Hematopoietic multipotent progenitor cell treated with erythropoietin and hydrocortisone succinate and interleukin-3 and kit ligand, for 15 days (in vitro differentiated cells): Measurements from ENCODE around the gene RNPEPL1.
"Not testable (repeated sequence)": the region's sequence is repeated elsewhere in the genome, so short reads cannot be mapped to it uniquely, and the experiment has no call there.

Experiments
- DNase-seq: peaks from one replicate; pipeline ENCODE4 v3.0.0-alpha.2; 2015; ENCODE audit warnings: low spot score

Gene RNPEPL1

DNA sequence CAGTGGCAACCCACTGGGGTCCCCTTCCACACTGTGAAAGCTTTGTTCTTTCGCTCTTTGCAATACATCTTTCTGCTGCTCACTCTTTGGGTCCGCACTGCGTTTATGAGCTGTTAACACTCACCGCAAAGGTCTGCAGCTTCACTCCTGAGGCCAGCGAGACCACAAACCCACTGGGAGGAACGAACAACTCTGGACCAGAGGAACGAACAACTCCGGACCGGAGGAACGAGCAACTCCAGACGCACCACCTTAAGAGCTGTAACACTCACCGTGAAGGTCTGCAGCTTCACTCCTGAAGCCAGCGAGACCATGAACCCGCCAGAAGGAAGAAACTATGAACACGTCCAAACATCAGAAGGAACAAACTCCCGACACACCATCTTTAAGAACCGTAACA is 29.2 kb upstream of the RNPEPL1 start:
- not testable (repeated sequence) for DNase-seq

DNA sequence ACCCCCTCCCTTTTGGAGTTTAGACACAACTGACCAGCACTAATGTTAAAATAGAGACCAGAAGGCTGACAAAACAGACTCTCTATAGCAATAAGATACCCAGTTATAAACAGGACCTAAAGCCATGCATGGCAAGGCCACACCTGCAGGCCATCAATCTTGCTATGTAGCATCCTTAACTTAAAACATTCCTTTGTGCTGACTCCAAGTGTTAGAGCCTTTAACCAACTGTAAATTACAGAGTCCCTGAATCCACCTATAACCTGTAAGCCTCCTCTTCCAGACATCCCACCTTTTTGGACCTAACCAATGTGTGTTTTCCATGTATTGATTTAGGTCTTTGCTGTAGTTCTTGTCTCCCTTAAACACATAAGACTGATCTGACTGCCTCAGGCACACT is 28.4 kb upstream of the RNPEPL1 start:
- no peak for DNase-seq

DNA sequence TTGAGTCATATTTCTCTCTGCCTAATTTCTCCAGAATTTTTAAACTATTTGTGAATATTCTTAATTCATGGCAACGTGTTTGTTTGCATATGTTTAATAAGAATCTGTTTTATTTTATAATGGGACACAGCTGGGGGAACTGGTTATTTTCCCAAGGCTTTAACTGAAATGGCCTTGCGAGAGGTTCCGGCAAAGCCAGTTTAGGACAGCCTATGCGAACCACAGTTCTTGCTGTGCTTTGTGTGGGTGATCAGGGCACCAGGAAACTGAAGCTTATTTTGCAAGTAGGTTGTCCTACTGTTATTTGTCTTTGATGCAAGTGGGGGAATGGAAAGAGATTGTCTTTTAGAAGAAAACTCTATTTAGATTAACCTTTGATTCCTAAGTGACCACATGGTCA is 17.0 kb upstream of the RNPEPL1 start:
- DNase-seq, result no peak

DNA sequence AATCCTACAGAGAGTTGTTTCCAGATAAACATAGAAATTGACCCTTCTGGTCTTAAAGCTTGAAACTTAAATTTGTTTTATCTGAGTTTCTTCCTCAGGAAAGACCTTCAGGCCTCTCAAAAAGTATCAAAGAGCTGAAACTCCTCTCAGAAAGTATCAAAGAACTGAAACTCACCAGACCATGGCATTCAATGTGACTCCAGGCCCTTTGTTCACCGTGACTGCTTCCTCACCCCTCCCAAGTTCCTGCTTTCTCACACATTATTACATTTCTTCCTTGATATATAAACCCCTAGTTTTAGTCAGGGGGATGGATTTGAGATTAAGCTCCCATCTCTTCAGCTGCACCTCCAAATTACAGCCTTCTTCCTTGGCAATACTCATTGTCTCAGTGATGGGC is 16.5 kb upstream of the RNPEPL1 start:
- no peak for DNase-seq

DNA sequence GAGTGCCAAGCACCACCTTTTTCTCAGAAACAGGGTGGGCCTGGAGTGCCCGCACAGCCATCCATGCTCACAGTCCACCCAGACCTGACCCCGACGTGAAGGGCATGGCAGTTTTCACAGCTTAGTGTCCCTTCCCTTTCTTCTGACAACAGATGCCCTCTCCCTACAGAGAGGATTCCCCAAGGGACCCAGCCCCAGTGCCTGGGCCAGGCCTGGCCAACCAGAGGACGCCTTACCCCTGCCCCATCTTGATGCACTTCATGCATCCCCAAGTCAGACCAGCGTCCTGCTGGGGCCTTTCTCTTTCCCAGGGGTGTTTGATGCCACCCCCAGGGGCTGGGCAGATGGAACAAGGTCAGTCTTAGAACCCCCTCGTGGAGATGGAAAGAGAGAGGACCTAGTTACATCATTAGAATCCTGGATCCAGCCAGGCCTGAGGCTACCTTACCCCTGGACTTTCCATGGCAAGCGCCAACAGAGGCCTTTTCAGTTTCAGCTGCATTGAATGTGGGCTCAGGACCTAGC is 14.3 kb upstream of the RNPEPL1 start:
- DNase-seq, result no peak

DNA sequence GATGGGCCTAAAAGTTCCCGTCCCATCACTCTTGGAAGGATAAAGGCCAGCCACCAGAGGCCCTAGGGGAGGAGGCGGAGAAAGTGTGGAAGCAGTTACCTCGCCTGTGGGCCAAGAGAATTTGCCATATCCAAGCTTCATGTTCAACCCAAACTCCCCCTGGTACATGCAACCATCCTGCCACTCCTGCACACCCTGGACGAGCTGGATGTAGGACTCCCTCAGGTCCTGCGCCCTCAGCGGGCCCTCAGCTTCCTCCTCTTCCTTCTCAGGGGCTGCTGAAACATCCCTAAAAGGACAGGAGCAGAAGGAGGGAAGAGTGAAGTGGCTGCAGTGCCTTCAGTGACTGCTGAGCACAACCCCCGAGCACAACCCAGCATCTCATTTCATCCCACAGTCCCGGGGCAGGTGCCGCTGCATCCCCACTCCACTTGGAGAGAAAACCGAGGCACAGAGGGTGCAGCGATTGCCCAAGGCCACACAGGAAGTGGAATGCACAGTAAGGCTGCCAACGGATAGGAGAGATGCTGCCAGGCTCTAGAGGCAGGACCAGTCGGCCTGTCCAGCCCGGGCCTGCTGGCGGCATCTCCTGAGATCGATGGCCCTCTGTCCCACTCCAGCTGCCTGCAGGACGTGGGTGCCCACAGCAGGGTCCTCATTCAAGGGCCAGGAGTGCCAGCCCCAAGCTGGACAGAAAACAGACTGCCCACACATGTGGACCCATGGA is 13.4 kb upstream of the RNPEPL1 start:
- DNase-seq, result no peak

DNA sequence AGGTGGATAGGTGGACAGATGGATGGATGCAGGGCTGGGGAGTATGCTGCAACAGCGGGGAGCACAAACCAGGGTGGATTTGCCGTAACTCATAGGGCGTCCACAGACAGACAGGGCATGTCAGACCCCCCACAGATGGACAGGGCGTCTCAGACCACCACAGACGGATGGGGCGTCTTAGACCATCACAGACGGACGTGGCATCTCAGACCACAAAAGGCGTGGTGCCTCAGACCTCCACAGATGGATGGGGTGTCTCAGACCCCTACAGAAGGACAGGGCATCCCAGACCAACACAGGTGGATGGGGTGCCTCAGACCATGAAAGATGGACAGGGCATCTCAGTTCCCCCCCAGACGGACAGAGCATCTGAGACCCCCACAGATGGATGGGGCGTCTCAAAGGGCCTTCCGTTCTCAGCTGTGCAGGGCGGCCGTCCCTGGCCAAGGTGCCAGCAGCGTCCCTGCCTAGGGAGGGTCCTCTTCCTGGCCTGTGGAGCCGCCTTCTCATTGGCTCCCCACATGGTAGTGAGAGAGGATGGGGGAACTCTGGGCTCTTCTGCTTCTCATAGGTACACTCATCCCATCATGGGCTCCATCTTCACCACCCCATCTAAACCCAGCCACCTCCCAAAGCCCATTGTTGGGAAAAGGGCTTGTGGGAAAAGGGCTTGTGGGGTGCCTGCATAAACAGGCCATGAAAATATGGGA is 12.6 kb upstream of the RNPEPL1 start:
- DNase-seq, result no peak

DNA sequence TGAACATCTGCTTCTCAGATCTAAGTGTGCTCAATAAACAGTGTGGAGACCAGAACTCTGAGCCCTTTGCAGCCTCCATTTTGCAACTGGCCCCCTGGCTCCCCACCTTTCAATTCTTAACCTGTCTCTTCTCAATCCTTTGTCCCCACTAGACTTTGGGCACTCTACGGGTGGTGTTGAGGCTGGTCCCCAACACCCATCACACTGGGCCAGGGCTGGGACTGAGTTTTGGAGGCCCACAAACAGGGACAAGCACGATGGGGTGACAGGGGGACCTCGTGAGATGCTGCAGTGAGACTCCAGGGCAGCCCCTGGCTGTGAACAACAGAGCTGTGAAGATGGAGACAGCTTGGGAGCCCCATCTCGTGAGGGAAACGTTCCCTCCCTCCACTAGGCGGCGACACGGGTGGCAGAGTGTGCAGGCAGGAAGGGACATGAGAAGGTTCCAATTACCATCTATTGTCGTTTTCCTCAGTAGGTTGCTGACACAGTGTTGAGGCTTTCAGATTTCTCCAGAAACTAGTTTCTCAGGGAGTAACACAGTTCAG is 11.7 kb upstream of the RNPEPL1 start:
- peak; percentile 78 for DNase-seq

DNA sequence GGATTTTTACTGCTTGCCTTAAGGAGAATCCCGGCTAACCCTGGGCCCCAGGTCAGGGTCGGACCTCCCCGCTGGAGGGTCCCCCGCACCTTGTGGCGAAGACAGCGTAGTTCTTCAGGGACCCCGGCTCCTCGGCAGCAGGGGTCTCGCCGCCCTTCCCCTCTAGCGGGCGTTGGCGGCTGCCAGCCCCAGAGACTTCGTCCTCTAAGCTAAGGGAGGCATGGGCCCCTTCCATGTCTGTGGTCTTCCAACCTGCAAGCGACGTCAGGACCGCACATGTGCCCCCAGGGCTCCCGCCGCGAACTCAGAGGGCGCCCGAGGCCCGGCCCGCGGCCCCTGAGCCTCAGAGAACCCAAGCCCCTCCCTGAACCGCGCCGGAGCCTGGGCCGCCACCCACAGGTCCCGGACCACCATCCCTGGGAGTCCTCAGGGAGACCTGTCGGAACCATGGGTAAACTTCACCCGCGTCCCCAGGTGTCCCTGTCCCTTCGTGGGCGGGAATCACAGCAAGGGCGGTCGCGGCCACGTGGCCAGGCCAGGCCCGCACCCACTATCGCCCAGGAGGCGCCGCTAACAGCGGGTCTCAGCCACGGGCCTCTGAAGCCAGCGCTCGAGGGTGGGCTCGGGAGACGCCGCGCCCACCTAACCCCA is 11.1 kb upstream of the RNPEPL1 start:
- DNase-seq, result no peak

DNA sequence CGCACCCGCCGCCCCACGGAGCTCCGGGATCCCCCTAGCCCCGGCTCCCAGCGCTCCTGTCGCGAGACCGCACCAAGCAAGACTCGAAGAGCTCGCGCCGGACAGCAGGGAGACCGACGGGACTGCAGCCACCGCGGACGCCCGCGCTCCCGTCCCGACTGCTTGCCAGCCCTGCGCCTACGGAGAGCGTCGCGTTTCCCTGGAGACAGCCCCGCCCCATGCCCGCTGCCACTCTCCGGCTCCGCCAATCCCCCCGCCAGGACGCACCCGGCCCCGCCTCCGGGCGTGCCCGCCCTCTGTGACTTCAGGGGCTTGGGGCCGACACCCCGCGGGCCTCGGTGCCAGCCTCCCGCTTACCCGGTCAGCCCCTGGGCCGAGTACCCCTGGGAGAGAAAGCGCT is 10.5 kb upstream of the RNPEPL1 start, which contains the start of gene ANKMY1:
TSS of gene ANKMY1 (minus strand) at position 181 of the 400 bp plus-strand sequence. CDS start 653 bp downstream, outside the sequence.
- DNase-seq, result peak; percentile 85

DNA sequence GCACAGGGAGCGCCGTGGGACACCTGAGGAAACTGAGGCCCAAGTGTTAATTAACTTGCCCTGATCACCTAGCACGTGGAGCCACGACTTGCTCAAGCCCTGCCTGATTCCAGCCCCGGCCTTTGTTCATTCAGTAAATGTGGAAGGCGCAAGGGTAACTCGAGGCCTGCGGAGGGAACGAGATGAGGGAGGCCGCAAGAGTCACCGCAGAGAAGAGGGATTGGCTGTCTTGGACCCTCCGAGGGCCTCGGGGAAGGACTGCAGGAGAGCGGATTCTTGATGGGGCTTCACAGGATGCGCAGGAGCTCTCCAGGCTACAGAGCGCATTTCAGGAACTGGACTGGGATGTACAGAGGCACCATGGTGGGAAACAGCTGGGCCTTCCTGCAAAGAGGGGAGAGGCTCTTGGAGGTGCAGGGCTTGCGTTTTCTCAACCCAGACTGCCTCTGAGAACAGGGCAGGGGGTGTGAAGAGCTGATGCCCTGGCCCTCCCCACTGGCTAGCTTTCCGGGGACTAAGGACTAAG is 10.0 kb upstream of the RNPEPL1 start:
- no peak for DNase-seq

DNA sequence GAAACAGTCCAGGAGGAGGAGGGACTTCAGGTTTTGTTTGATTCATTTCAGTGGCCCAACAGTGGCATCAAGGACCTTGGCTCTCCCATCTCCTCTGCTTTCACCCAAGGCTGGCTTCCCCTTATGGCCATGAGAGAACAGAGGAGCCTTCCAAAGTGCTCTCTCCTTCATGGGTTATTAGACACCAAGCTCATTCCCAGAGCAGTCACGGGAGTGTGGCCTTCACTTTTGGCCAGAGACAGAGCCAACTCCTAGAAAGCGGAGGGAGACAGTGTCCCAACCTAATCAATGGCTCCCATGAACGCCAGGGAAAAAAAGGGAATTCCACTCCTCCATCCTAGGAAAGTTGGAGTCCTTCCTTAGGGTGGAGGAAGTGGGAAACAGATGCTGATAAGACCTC is 9.0 kb upstream of the RNPEPL1 start:
- DNase-seq, result peak; percentile 8

DNA sequence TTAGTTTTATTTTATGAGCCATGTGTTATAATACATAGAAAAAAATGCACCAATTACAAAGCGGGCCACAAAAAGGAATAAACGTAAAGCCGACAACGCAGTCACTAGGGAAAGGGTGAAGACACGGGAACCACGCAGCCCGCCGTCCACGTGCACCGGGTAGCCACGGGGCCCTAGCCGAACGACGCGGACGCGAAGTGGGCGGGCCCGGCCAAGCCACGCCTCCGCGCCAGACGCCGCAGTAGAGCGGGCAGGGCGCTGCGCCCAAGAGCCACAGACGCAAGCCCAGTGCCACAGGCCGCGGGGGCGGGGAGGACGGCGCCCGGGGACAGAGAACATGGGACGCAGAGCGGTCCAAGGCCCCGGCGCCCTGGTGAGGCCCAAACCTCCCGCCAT is 8.2 kb upstream of the RNPEPL1 start, which contains the start of gene DUSP28:
TSS of gene DUSP28 (plus strand) at position 274 of the 396 bp plus-strand sequence. CDS start 328 bp downstream, outside the sequence.
- DNase-seq, result peak; percentile 91

DNA sequence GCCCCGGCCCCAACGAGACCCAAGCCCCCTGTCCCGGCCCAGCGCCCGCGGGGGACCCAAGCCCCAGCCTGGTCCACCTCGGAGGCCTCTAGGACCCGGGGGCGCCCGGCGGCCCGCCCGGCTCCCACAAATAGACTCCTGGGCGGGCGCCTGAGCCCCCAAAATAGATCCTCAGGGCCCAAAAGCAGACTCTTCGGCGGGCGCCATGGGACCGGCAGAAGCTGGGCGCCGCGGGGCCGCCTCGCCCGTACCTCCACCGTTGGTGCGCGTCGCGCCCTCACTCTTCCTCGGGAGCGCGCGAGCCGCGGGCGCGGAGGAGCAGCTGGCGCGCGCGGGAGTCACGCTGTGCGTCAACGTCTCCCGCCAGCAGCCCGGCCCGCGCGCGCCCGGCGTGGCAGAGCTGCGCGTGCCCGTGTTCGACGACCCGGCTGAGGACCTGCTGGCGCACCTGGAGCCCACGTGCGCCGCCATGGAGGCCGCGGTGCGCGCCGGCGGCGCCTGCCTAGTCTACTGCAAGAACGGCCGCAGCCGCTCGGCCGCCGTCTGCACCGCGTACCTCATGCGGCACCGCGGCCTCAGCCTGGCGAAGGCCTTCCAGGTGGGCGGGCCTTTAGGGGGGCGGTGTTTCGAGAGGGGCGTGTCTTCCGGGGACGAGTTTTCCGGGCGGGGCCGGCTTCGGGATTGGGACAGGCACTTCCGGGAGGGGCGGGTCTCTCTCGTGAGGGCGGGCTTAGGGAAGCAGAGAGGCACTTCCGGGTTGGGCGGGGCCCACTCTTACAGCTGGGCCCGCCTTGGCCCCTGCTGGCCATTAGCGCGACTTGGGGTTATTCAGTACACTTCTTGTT is 7.6 kb upstream of the RNPEPL1 start:
- DNase-seq, result peak; percentile 99

DNA sequence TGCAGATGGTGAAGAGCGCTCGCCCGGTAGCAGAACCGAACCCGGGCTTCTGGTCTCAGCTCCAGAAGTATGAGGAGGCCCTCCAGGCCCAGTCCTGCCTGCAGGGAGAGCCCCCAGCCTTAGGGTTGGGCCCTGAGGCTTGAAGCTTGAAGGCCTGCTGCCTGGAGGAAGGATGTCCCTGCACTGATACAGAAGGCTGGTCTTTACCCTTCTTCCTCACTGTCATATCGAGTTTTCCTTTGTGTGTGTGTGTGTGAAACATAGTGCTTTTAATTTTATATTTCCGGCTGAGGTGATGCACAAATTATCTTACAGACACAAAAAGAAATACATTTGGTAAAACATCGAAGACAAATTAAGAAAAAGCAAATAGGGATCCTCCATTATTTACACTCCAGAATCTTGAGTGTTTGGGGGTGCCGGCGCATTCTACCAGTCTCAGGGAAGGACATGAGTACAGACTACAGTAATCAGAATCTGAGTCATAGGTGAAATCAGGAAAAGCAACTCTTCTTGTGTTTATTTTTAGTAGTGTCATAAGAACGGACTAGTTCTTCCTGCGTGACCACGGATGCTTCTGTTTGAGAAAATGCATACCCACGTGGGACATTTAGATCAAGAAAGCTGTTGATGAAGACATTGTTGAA is 6.8 kb upstream of the RNPEPL1 start:
- peak; percentile 50 for DNase-seq

DNA sequence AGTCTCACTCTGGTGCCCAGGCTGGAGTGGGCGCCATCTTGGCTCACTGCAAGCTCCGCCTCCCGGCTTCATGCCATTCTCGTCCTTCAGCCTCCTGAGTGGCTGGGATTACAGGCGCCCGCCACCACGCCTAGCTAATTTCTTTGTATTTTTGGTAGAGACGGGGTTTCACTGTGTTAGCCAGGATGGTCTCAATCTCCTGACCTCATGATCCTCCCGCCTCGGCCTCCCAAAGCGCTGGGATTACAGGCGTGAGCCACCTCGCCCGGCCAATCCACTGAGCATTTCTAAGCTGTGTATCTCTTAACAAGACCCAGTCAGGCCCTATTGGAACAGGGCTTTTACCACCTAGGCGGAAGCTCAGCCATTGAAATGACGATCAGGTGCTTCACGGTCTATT is 5.1 kb upstream of the RNPEPL1 start:
- DNase-seq, result not testable (repeated sequence)

DNA sequence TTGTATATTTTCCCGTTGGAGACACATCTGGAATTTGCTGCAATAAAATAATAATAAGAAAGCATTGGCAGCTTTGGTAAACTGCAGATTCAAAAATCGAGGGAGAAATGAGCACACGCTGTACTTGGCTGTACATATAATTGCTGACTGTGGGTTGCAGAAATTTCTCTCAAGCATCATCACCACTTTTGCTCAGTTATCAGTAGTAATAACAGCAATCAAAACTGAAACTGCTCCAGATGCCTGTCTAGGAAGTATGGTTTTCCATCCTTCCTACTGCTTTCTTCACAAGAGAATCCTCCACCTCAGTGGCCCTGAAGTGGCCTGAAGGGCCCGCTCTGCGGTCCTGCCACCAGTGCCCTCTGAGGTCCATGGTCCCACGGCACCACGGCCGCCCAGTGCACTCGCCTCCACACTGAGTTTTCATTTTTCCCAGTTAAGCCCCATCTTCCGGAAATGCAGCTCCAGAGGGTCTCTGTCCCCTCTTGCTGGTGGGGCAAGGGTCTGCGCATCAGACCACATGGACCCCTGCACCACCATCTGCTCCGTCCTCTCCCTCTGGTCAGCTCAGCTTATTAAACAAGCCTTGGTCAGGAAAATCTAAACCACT is 4.2 kb upstream of the RNPEPL1 start:
- no peak for DNase-seq

DNA sequence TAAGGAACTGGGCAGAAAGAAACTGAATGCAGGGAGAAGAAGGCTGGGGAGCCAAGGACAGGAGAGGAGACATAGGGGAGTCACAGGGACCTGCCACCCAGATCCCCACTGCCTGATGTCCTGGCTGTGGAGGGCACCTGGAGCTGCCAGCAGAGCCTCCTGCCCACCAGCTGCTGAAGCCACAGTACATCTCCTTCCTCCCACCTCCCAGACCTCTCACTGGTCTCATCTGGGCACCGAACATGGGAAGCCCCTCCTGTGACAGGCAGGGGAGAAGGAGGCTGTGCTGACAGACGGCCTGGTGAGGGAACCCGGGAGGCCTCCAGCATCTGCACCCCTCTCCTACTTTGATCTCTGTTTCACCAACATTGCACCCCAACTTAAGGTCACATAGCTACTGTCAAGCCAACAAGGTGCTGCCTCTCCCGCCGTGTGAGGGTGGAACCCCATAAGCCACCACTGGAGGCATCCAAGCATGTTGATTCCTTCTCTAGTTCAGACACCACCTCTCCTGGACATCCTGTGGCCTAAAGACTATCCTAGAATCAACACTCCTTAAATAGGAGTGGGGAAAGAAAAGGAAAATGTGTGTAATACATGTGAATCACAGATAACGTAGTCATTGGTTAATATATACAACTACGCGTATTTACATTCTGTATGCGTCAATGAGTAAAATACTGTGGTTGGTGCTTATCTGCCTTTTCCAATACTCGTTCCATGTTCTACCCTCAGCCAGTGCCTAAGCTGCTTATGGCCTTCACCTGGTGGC is 3.5 kb upstream of the RNPEPL1 start:
- DNase-seq, result peak; percentile 81
